GM18508 (cell line): ENCODE measurements around the gene BCKDK.
"Not testable (repeated sequence)": the region's sequence is repeated elsewhere in the genome, so short reads cannot be mapped to it uniquely, and the experiment has no call there.

Experiments
- ATAC-seq: cut with Tn5 transposase; IDR thresholded peaks from one replicate; pipeline ENCODE4 v1.9.1; 2021; ENCODE audit warnings: moderate number of reproducible peaks; ENCODE audit not compliant: insufficient read depth, unreplicated experiment

Gene BCKDK

GRCh38 chr16:31093132-31093703, 15.0 kb upstream of the BCKDK start:
- ATAC-seq, result no peak

GRCh38 chr16:31094088-31094423, 14.1 kb upstream of the BCKDK start:
- peak; percentile 5 for ATAC-seq

GRCh38 chr16:31094424-31095120, 13.6 kb upstream of the BCKDK start, which contains the start of gene VKORC1:
TSS of gene VKORC1 (minus strand) at chr16:31094797. CDS start at chr16:31094729, 68 bp downstream.
- ATAC-seq, result peak; percentile 63

- no peak for ATAC-seq
These were observed 8.1 kb upstream of the BCKDK start for GRCh38 chr16:31099860-31100638.

- not testable (repeated sequence) for ATAC-seq
These were observed 7.1 kb upstream of the BCKDK start for GRCh38 chr16:31100876-31101641.

GRCh38 chr16:31105677-31106213, 2.4 kb upstream of the BCKDK start:
- no peak for ATAC-seq

GRCh38 chr16:31106509-31107464, 1.4 kb upstream of the BCKDK start:
- ATAC-seq, result no peak

- ATAC-seq, result peak; percentile 56
These were observed 720 bp upstream of the BCKDK start for GRCh38 chr16:31107465-31107867.

GRCh38 chr16:31108794-31109558, 790 bp downstream of the BCKDK start:
- no peak for ATAC-seq

GRCh38 chr16:31109622-31110021, 1.4 kb downstream of the BCKDK start:
- ATAC-seq, result no peak

GRCh38 chr16:31110106-31111034, 2.2 kb downstream of the BCKDK start:
- no peak for ATAC-seq

GRCh38 chr16:31111881-31112466, 3.8 kb downstream of the BCKDK start:
- ATAC-seq, result no peak

- no peak for ATAC-seq
These were observed 4.5 kb downstream of the BCKDK start for GRCh38 chr16:31112711-31113110.

GRCh38 chr16:31113121-31114120, 5.2 kb downstream of the BCKDK start:
- ATAC-seq, result no peak

- no peak for ATAC-seq
These were observed 6.3 kb downstream of the BCKDK start for GRCh38 chr16:31114468-31114867.
